ENCODE results near the gene MYZAP. TPM values are rescaled to one million over a fixed set of nuclear protein-coding genes. Genes with fewer than 3 reads are reported as not detected.
A peak's percentile ranks its signal among the peaks of the same experiment; 100 is the strongest.

Gene MYZAP
- total and polyA plus RNA-seq, 11 donors = 280 to 1,065 (median 610) TPM

GRCh38 chr15:57684491-57685151 is 92.9 kb downstream of the MYZAP start:
- Histone ChIP-seq H3K4me1 (peaks cover 4 to 72% (median 36%) of the 10 kb centered on the region in 12 donors), H3K9me3 (no peaks in the 10 kb centered on the region), H3K27ac (peak overlapping the region in 9 of 12 donors; percentile 37 to 80 (median 67)), H3K27me3 (no peaks in the 10 kb centered on the region), H3K36me3 (peaks cover 0 to 19% (median 4%) of the 10 kb centered on the region in 9 donors), H3K4me3 (no peak overlapping the region)
- no peak for TF ChIP-seq CTCF (IDR thresholded peaks at IDR 0.05)
- TF ChIP-seq POLR2A (IDR thresholded peaks at IDR 0.05) = no peak
- DNase-seq (peak in 1 of 5 donors; percentile 46), ATAC-seq (no peak)
- 53 to 70% (median 58%) methylated on average over 8 of the region's 8 CpGs for WGBS, 4 donors
- intact Hi-C loops (cut with DNase I) = no loop called here

GRCh38 chr15:57685306-57686095 is 93.8 kb downstream of the MYZAP start:
- intact Hi-C loops (cut with DNase I) = no loop called here
- H3K9me3 ChIP-seq = no peaks in the 10 kb centered on the region
- peaks cover 4 to 65% (median 32%) of the 10 kb centered on the region in 12 donors for H3K4me1 ChIP-seq
- ATAC-seq = peak; percentile 17 to 53 (median 41)
- peaks cover 0 to 16% (median 7%) of the 10 kb centered on the region in 9 donors for H3K36me3 ChIP-seq
- WGBS, 4 donors = 36 to 49% (median 47%) methylated on average over 7 of the region's 7 CpGs
- TF ChIP-seq POLR2A (IDR thresholded peaks at IDR 0.05) = no peak
- no peak for TF ChIP-seq CTCF (IDR thresholded peaks at IDR 0.05)
- peak overlapping the region in 11 of 12 donors; percentile 3 to 80 (median 67) for H3K27ac ChIP-seq
- H3K4me3 ChIP-seq = no peak overlapping the region
- no peak for DNase-seq
- H3K27me3 ChIP-seq = no peaks in the 10 kb centered on the region

GRCh38 chr15:57686657-57687056 is 95.0 kb downstream of the MYZAP start:
- no peaks in the 10 kb centered on the region for H3K9me3 ChIP-seq

More at GRCh38 chr15:57686657-57687056, 95.0 kb downstream of the MYZAP start:
- H3K27ac ChIP-seq = peak overlapping the region in 9 of 12 donors; percentile 12 to 80 (median 69)
- intact Hi-C loops (cut with DNase I) = no loop called here
- H3K27me3 ChIP-seq = no peaks in the 10 kb centered on the region
- H3K4me3 ChIP-seq = no peak overlapping the region
- DNase-seq (peak in 2 of 5 donors; percentile 29 to 52), ATAC-seq (peak; percentile 68 to 82 (median 76))
- H3K4me1 ChIP-seq = peaks cover 3 to 62% (median 29%) of the 10 kb centered on the region in 12 donors
- no peak for TF ChIP-seq POLR2A (IDR thresholded peaks at IDR 0.05)
- TF ChIP-seq CTCF (IDR thresholded peaks at IDR 0.05) = no peak
- WGBS, 4 donors = 38 to 49% (median 44%) methylated on average over 4 of the region's 4 CpGs
- H3K36me3 ChIP-seq = peaks cover 0 to 26% (median 8%) of the 10 kb centered on the region in 9 donors

Measured in heart left ventricle (tissue), 16 donors.